Kidney (tissue), 14 donors: ENCODE data around the gene LANCL3. TPM values are rescaled to one million over a fixed set of nuclear protein-coding genes. Genes with fewer than 3 reads are reported as not detected.

Experiments used
- DNase-seq, 5 donors: peaks; one replicate each; pipeline ENCODE4 v3.0.0-alpha.2; 2013 to 2020
- FAIRE-seq: peaks from 2 replicates; lab custom pipeline; 2012; peaks lifted over from hg19 to GRCh38; lab: Jason Lieb, UNC
- H3K27ac ChIP-seq, 2 donors: one replicate each; pipeline ENCODE4 v1.7.0; 2013; ENCODE audit warnings: low read depth in 2 of 2, low read length in 2 of 2, inconsistent platforms in 1 of 2
- H3K27me3 ChIP-seq: one replicate; pipeline ENCODE4 v1.7.1; 2013; ENCODE audit warnings: low read length, inconsistent platforms; ENCODE audit not compliant: control insufficient read depth, insufficient read depth
- H3K36me3 ChIP-seq, 3 donors: one replicate each; pipeline versions ENCODE4 v1.7.0 to v1.7.1; 2013; ENCODE audit warnings: low read length in 3 of 3, control low read depth in 1 of 3, inconsistent platforms in 1 of 3; ENCODE audit not compliant: insufficient read depth in 3 of 3, control insufficient read depth in 2 of 3
- H3K4me1 ChIP-seq, 3 donors: one replicate each; pipeline versions ENCODE4 v1.7.0 to v1.7.1; 2013; ENCODE audit warnings: low read length in 3 of 3, inconsistent platforms in 1 of 3, low read depth in 1 of 3; ENCODE audit not compliant: control insufficient read depth in 2 of 3, insufficient read depth in 2 of 3
- H3K4me3 ChIP-seq, 3 donors: one replicate each; pipeline versions ENCODE4 v1.7.0 to v1.8.1; 2013; ENCODE audit warnings: low read length in 3 of 3, control low read depth in 1 of 3, inconsistent platforms in 1 of 3
- H3K9ac ChIP-seq, 3 donors: one replicate each; pipeline versions ENCODE4 v1.7.0 to v1.7.1; 2013; ENCODE audit warnings: low read length in 3 of 3, control low read depth in 1 of 3, inconsistent platforms in 1 of 3
- H3K9me3 ChIP-seq, 3 donors: one replicate each; pipeline versions ENCODE4 v1.7.0 to v1.7.1; 2013; ENCODE audit warnings: low read length in 3 of 3, control low read depth in 1 of 3, inconsistent platforms in 1 of 3; ENCODE audit not compliant: control insufficient read depth in 2 of 3, insufficient read depth in 1 of 3
- CTCF ChIP-seq: IDR thresholded peaks from 3 replicates; pipeline ENCODE4 v1.5.1; 2012; ENCODE audit warnings: mild to moderate bottlenecking, moderate library complexity, borderline replicate concordance; ENCODE audit not compliant: insufficient read depth; ENCODE audit errors: extremely low read depth
- intact Hi-C: fragments of 100-400 bp; cut with DNase I; formaldehyde crosslinking; loops from one replicate; pipeline ENCODE4 v1.11.1; 2022
- polyA plus RNA-seq: library from polyadenylated mRNA; stranded (reverse); fragments of 350-450 nt; fragmentation: Illumina TruSeq; extraction: RNeasy Lipid Tissue Mini Kit (QIAGEN cat#74804); gene quantifications from one replicate; pipeline ENCODE4 v1.2.3, GENCODE V29; 2014; ENCODE audit warnings: low read depth, low replicate concordance; ENCODE audit not compliant: insufficient read depth
- total RNA-seq: library from RNA; stranded (reverse); fragmentation: NEBNext Ultra II Directional; extraction: Animal tissue kit (Norgen Biotek cat#: 25700); gene quantifications from one replicate; pipeline ENCODE4 v1.2.1, GENCODE V29; 2021
- donor health status: control.
- donor health status: control.
- donor health status: control.
- donor health status: control.
- donor health status: control.
- donor health status: DM: yes; HTN: yes; CAD: no.
- donor health status: Normal renal cell carcinoma (clear cell type).

Gene LANCL3
- total and polyA plus RNA-seq, 2 donors from 2014 or later = 0.30 to 0.38 TPM

- TF ChIP-seq CTCF = no peak
- Histone ChIP-seq H3K9ac (no peak overlapping the region), H3K4me3 (no peak overlapping the region), H3K36me3 (no peaks in the 10 kb centered on the region), H3K4me1 (no peaks in the 10 kb centered on the region), H3K27me3 (no peaks in the 10 kb centered on the region), H3K9me3 (no peaks in the 10 kb centered on the region), H3K27ac (no peak overlapping the region)
- intact Hi-C loops = no loop called here
- FAIRE-seq (no peak), DNase-seq (peak in 2 of 5 donors; percentile 8 to 11)
Measured at GRCh38 chrX:37701588-37701987, 130.1 kb downstream of the LANCL3 start.

GRCh38 chrX:37711991-37712390, 140.5 kb downstream of the LANCL3 start:
- Histone ChIP-seq H3K4me3 (no peak overlapping the region), H3K36me3 (no peaks in the 10 kb centered on the region), H3K9me3 (no peaks in the 10 kb centered on the region), H3K9ac (no peak overlapping the region), H3K27ac (no peak overlapping the region), H3K4me1 (no peaks in the 10 kb centered on the region), H3K27me3 (no peaks in the 10 kb centered on the region)
- DNase-seq (no peak), FAIRE-seq (no peak)
- TF ChIP-seq CTCF = no peak
- intact Hi-C loops = no loop called here

DNA sequence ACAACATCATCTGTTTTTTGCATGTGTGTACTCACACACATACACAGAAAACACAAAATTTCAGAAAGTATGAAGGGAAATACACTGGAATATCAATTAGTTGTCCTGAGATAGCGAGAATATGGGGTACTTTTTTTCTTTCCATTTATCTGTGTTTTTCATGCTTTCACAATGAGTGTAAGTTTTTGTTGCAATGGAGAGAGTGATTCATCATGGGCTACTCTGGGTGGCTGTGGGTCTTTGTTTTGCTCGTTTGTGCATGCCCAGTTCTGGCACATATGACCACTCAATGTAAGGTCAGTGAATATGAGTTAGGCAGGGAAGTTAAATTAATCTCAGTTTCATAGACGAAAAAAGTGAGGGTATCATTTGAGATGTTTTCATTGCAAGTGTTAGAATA, 141.0 kb downstream of the LANCL3 start:
- H3K9me3 ChIP-seq = no peaks in the 10 kb centered on the region
- no peak for TF ChIP-seq CTCF
- intact Hi-C loops = no loop called here
- no peaks in the 10 kb centered on the region for H3K4me1 ChIP-seq
- no peak overlapping the region for H3K4me3 ChIP-seq
- H3K36me3 ChIP-seq = no peaks in the 10 kb centered on the region
- H3K9ac ChIP-seq = no peak overlapping the region
- H3K27ac ChIP-seq = no peak overlapping the region
- DNase-seq (no peak), FAIRE-seq (no peak)
- no peaks in the 10 kb centered on the region for H3K27me3 ChIP-seq

GRCh38 chrX:37714479-37714878, 143.0 kb downstream of the LANCL3 start:
- FAIRE-seq = no peak
- H3K27me3 ChIP-seq = no peaks in the 10 kb centered on the region

More at GRCh38 chrX:37714479-37714878, 143.0 kb downstream of the LANCL3 start:
- no peak for TF ChIP-seq CTCF
- DNase-seq = no peak
- no peak overlapping the region for H3K4me3 ChIP-seq
- no peaks in the 10 kb centered on the region for H3K9me3 ChIP-seq
- no peaks in the 10 kb centered on the region for H3K36me3 ChIP-seq
- no peak overlapping the region for H3K27ac ChIP-seq
- H3K9ac ChIP-seq = no peak overlapping the region
- no peaks in the 10 kb centered on the region for H3K4me1 ChIP-seq
- intact Hi-C loops = no loop called here
